Activated gamma-delta T cell treated with anti-CD3 and anti-CD28 coated beads, Interleukin-2, amount 50 U/mL, for 16 hours (primary cell): ENCODE results near the gene BHLHE23.

ENCODE experiments used
- DNase-seq: peaks from one replicate; pipeline ENCODE4 v3.0.0-alpha.2; 2020; ENCODE audit warnings: low read depth

The BHLHE23 gene

DNA sequence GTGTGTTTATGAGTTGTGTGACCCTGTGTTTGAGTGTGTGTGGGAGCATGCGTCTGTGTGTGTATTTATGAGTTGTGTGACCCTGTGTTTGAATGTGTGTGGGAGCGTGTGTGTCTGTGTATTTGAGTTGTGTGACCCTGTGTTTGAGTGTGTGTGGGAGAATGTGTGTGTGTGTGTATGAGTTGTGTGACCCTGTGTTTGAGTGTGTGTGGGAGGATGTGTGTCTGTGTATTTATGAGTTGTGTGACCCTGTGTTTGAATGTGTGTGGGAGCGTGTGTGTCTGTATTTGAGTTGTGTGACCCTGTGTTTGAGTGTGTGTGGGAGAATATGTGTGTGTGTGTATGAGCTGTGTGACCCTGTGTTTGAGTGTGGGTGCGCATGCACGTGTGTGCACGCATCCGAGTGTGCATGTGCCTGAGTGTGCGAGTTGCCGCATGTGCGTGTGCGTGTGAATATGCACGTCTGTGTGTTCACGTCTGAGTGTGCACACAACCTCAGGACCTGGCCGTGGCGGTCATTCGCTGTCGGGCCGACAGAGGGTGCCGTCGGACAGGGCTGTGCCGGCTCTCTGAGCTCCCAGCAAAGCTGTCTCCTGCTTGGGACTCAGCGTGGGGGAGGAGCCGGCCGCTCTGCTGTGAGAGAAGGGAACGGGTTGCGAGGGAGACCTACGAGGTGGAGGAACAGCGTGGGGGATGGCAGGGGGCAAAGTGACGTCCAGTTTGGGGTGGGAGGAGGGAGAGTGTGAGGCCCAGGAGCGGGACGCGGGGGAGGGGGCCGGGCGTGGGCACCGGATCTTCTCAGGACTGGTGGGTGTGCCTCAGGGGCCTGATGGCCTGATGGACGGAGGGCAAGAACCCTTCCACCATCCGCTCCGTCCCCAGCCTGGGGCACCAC lies 34.6 kb downstream of the BHLHE23 start:
- peak; percentile 68 for DNase-seq

DNA sequence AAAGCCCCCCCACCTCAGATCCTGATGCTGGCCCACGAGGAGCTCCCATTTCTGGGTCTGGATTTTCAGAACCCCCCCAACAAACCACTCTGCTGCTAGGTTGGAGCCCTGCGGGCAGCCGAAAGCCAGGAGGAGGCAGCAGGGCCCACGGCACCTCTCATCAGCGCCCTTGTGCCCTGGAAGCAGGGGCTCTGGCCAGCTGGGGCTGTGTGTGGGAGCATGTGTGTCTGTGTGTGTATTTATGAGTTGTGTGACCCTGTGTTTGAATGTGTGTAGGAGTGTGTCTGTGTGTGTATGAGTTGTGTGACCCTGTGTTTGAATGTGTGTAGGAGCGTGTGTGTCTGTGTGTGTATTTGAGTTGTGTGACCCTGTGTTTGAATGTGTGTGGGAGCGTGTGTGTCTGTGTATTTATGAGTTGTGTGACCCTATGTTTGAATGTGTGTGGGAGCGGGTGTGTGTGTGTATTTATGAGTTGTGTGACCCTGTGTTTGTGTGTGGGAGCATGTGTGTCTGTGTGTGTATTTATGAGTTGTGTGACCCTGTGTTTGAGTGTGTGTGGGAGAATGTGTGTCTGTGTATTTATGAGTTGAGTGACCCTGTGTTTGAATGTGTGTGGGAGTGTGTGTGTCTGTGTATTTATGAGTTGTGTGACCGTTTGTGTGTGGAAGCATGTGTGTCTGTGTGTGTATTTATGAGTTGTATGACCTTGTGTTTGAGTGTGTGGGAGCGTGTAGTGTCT lies 35.4 kb downstream of the BHLHE23 start:
- DNase-seq: no peak

DNA sequence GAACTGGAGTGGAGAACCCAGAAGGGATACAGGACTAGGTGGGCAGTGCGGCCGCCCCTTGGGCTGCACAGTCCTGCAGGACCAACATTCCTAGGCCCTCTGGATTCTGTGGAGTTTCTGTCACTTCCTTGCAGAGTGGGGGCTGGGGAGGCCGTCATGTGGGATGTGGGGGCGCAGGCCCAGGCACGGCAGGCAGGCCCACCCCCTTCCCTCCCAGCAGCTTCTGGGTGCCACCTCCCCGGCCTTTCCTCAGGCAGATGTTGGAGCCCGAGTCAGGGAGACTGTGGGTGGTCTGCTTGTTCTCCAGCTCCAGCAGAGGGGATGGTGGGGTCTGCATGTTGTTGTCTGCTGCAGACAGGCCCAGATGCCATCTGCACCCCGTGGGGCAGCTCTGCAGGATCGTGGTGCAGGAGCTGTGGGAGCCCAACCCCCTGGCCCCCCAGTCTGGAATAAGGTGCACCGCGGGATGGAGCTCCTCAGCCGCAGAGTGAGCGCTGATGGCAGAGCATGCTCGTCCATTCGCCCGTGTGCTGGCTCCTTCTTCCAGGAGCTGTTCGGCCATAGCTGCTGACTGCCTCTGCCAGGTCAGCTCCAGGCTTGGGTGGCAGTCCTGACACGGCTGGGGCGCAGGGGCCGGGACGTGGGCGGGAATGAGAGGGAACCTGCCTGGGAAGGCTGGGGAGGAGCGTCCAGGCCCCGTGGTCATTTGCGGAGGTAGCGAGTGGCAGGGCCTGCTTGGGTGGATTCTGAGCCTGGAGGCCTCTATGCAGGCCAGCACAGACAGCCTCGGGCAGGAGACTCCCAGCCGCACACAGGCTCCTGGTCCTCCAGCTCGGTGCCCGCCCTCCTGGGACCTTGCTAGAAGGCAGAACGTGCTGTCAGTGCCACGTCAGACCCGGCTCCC lies 36.2 kb downstream of the BHLHE23 start:
- DNase-seq: no peak

DNA sequence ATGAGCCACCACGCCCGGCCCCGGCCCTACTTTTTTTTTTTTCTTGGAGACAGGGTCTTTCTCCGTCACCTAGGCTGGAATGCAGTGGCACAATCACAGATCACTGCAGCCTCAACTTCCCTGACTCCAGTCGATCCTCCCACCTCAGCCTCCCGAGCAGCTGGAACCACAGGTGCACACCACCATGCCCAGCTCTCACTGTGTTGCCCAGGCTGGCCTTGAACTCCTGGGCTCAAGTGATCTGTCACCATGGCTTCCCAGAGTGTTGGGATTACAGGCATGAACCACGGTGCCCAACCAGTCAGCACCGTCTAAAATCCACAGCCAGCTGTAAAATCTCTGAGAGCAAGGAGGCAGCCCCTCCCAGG lies 36.8 kb downstream of the BHLHE23 start:
- DNase-seq: no peak

GRCh38 chr20:62969179-62969760 lies 37.5 kb downstream of the BHLHE23 start:
- no peak for DNase-seq

- DNase-seq: no peak
These were observed 38.2 kb downstream of the BHLHE23 start for GRCh38 chr20:62968378-62969178.

GRCh38 chr20:62967628-62968351 lies 39.0 kb downstream of the BHLHE23 start:
- DNase-seq: no peak

- DNase-seq: no peak
These were observed 39.6 kb downstream of the BHLHE23 start for GRCh38 chr20:62967149-62967501.

DNA sequence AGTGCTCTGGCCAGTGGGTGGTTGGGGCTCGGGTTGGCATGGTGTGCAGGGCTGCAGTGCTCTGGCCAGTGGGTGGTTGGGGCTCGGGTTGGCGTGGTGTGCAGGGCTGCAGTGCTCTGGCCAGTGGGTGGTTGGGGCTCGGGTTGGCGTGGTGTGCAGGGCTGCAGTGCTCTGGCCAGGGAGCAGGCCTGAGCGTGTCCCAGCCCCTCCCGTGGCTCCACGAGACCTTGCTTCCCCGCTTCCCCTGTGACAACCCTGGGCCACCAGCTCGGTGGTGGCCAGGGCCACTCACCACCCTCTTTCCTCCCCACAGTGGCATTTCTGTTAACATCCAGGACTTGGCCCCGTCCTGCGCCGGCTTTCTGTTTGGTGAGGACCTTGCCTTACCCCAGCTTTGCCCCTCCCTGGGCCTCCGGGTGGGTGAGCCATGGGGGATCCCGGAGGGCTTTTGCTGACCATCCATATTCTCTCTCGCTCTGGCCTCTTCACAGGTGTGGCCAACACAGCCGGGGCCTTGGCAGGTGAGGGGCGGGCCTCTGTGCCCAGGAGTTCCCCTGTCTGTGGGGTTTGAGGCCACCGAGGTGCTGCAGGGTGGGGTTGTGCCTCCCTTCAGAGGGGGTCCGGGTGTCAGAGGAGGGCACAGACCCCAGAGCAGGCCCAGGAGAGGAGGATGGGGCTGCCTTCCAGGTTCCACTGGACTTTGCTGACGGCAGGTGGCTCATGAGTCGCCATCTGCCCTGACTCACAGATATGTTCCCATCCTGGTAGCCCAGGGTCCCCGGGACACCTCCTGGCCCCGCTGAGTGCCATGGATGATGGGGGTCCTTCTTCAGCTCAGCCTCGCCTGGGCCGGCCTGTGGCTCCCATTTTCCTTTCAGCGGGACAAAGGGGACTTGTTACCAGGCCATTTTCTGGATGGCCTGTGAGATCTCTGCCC lies 40.3 kb downstream of the BHLHE23 start:
- DNase-seq: no peak

DNA sequence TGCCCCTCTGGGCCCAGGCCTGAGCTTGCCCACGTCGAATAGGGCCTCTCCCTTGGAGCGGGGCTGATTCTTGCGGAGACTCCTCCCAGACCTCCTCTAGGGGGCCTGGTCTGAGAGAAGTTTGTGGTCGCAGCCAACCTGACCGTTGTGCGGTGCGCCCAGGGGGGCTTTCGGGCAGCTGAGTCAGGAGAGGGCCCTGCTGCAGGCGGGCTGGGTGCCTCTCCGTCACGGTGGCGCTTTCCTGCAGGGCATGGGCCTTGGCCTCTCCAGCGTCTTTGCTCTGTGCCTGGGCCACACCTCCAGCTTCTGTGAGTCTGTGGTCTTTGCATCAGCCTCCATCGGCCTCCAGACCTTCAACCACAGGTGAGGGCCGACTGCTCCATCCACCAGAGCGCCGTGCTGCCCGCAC lies 41.4 kb downstream of the BHLHE23 start:
- no peak for DNase-seq

- DNase-seq: no peak
These were observed 42.1 kb downstream of the BHLHE23 start for GRCh38 chr20:62964700-62965099.

GRCh38 chr20:62963614-62964397 lies 43.0 kb downstream of the BHLHE23 start:
- no peak for DNase-seq

DNA sequence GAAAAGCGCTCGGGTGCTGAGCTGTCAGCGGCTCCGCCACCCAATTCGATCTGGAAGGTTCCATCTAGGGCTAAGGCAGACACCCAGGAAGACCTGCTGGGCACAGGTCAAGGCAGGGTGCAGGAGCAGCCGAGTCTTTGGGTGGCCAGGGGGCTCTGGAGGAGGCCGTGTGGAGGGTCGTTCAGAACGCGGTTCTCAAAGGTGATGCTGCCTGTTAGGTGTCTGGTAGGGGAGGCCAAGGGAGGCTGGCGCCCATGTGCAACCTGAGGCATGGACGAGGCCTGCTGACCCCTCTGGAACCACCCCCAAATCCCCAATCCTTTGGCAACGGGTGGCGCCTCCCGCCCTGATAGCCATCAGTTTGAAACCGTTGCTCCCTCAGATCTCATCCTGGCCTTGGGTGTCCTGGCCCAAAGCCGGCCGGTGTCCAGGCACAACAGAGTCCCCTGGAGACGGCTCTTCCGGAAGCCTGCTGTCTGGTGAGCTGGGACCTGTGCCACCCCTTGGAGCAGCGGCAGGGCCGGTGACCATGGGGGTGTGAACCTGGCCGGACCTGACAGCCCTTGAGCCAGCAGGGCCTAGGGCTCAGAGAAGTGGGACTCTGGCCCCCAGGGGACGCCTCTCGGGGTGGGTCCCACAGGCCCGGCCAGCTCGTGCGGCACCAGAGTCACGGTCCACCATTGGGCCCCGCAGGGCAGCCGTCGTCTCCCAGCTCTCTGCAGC lies 43.7 kb downstream of the BHLHE23 start:
- no peak for DNase-seq

DNA sequence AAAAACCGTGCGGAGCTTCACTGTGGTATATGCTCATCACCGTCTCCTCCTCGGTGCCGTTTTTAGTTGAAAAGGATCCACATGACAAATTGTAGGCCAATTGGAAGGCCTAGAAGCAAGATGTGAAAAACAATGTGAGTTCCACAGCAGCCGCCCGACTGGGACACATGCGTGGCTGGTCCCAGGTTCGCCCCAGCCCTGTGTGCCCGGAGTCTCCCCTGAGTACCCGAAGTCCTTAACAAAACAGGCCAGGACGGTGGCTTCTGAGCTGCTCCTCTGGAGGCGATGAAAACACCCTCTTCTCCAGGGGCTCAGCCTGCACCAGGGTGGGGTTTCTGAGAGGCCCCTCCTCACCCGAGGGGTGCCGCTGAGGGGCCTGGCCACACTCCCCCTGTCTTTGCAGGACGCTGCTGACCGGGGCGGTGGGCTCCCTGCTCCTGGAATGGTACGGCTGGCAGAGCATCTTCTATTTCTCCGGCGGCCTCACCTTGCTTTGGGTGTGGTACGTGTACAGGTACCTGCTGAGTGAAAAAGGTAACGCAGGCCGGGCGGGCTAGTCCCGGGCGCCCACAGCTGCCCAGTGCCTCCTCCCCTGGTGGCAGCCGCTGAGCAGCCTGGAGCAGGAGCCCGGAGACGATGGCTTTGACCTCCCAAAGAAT lies 44.4 kb downstream of the BHLHE23 start:
- no peak for DNase-seq

DNA sequence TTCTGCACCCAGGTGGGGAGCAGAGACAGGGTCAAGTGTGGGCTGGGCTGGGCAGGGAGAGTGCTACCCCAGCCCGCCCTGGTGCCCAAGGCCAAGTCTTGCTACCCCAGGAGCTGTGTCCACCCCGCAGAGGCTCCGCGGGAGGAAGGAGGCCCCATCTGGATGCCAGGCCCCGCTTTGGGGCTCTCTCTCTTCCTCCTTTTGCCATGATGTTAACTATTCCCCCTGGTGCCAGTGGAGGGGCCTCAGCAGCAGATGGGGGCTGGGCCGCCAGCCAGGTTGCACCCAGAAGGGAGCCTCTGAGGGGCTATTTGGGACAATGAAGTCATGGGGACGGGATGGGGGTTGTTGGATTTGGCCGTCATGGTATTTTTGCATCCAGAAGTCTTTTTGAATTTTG lies 45.0 kb downstream of the BHLHE23 start:
- no peak for DNase-seq

DNA sequence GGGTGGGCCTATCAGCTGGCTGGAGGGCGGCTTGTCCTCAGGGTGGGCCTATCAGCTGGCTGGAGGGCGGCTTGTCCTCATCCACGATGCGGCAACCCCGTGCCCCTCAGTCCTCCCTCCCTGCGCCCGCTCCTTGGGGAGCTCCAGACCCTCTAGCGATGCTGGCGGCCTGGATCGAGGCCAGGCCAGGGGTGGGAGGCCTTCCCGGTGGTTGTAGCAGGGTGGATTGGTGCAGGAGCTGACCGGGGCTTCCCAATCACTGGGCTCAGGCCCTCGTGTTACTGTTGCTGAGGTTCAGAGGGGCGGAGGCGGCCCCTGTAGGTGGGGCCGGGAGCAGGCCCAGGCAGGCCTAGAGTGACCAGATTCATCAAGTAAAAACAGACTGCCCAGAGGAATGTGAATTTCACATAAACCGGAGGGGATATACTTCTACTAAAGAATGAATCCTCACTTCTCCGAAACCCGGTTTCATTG lies 45.4 kb downstream of the BHLHE23 start:
- no peak for DNase-seq
